ENCODE results near the gene ZBED4.

GRCh38 chr22:49903322-49904039, 49.8 kb downstream of the ZBED4 start:
- no peak for TF ChIP-seq POLR2AphosphoS5 (IDR thresholded peaks at IDR 0.05; ENCODE audit: low read depth, low read length)
- no peak for TF ChIP-seq POLR2A (IDR thresholded peaks at IDR 0.05; ENCODE audit: low read depth, low read length)
- TF ChIP-seq TAF1 (IDR thresholded peaks at IDR 0.05; ENCODE audit: low read depth, low read length), result no peak
- TF ChIP-seq PAX5 (IDR thresholded peaks at IDR 0.05; ENCODE audit: insufficient read depth, low read length, severe bottlenecking), result no peak
- no peak for TF ChIP-seq POU2F2 (IDR thresholded peaks at IDR 0.05; ENCODE audit: low read depth, low read length)
- TF ChIP-seq SPI1 (IDR thresholded peaks at IDR 0.05; ENCODE audit: low read depth, low read length), result no peak

All from GM12891 (cell line).